GM23338 (cell line): ENCODE data around the gene GRIK2. TPM values are rescaled to one million over a fixed set of nuclear protein-coding genes. Genes with fewer than 3 reads are reported as not detected.

Experiments used
- ATAC-seq: fragments of 200-7000 bp; cut with Tn5 transposase; 3 replicates; pipeline ENCODE4 v1.9.1; 2020
- DNase-seq: peaks from one replicate; pipeline ENCODE4 v3.0.0-alpha.2; 2015; ENCODE audit warnings: low spot score
- H2AFZ ChIP-seq: fragments of 200-600 bp; sonication (generic); 2 replicates; pipeline ENCODE4 v1.8.0; 2016; ENCODE audit warnings: antibody characterized with exemption, mild to moderate bottlenecking, moderate library complexity
- H3F3A ChIP-seq: fragments of 200-600 bp; sonication (generic); replicated peaks from 2 replicates; pipeline ENCODE4 v1.8.0; 2017; ENCODE audit warnings: antibody characterized with exemption, mixed run types, low read depth
- H3K27ac ChIP-seq: fragments of 200-600 bp; sonication (generic); 2 replicates; pipeline ENCODE4 v1.6.1; 2016; ENCODE audit warnings: low read depth
- H3K27me3 ChIP-seq: fragments of 200-600 bp; sonication (generic); 2 replicates; pipeline ENCODE4 v1.8.0; 2016; ENCODE audit warnings: mild to moderate bottlenecking, mixed run types, moderate library complexity; ENCODE audit not compliant: insufficient read depth
- H3K36me3 ChIP-seq: fragments of 200-600 bp; sonication (generic); 2 replicates; pipeline ENCODE4 v1.8.0; 2016; ENCODE audit warnings: mild to moderate bottlenecking; ENCODE audit not compliant: insufficient read depth
- H3K4me1 ChIP-seq: fragments of 200-600 bp; sonication (generic); 2 replicates; pipeline ENCODE4 v1.8.0; 2016; ENCODE audit warnings: mild to moderate bottlenecking, moderate library complexity; ENCODE audit not compliant: insufficient read depth
- H3K4me2 ChIP-seq: fragments of 200-600 bp; sonication (generic); 2 replicates; pipeline ENCODE4 v1.7.1; 2017; ENCODE audit warnings: mixed run types
- H3K4me3 ChIP-seq: fragments of 200-600 bp; sonication (generic); 2 replicates; pipeline ENCODE4 v1.6.1; 2016; ENCODE audit warnings: mixed run types
- H3K79me2 ChIP-seq: fragments of 200-600 bp; sonication (generic); replicated peaks from 2 replicates; pipeline ENCODE4 v1.8.0; 2017; ENCODE audit warnings: mild to moderate bottlenecking; ENCODE audit not compliant: insufficient read depth
- H3K9me2 ChIP-seq: fragments of 200-600 bp; sonication (generic); 2 replicates; pipeline ENCODE4 v1.8.0; 2017; ENCODE audit not compliant: insufficient read depth
- H4K20me1 ChIP-seq: fragments of 200-600 bp; sonication (generic); replicated peaks from 2 replicates; pipeline ENCODE4 v1.8.0; 2017; ENCODE audit warnings: mild to moderate bottlenecking; ENCODE audit not compliant: insufficient read depth
- H3K27ac Mint-ChIP-seq: 2 replicates; pipeline ENCODE4 v1.8.0; 2020; ENCODE audit warnings: inconsistent platforms, mild to moderate bottlenecking, moderate library complexity, mixed read lengths
- H3K27me3 Mint-ChIP-seq: 3 replicates; pipeline ENCODE4 v1.8.0; 2022; ENCODE audit warnings: low read depth, mild to moderate bottlenecking, moderate library complexity, mixed read lengths, inconsistent platforms; ENCODE audit not compliant: insufficient read depth, poor library complexity
- H3K36me3 Mint-ChIP-seq: 3 replicates; pipeline ENCODE4 v1.8.0; 2021; ENCODE audit warnings: low read depth, mild to moderate bottlenecking, inconsistent platforms, moderate library complexity, mixed read lengths
- H3K4me1 Mint-ChIP-seq: 3 replicates; pipeline ENCODE4 v1.8.0; 2020; ENCODE audit warnings: mild to moderate bottlenecking, inconsistent platforms, mixed read lengths
- H3K4me3 Mint-ChIP-seq: 3 replicates; pipeline ENCODE4 v1.8.0; 2021; ENCODE audit warnings: moderate library complexity, mild to moderate bottlenecking, inconsistent platforms, mixed read lengths
- H3K9me3 Mint-ChIP-seq: 3 replicates; pipeline ENCODE4 v1.8.0; 2020; ENCODE audit warnings: moderate library complexity, mild to moderate bottlenecking, inconsistent platforms, mixed read lengths
- EZH2 ChIP-seq: fragments of 200-600 bp; sonication (generic); IDR thresholded peaks from one replicate; pipeline ENCODE4 v1.8.0; 2017; ENCODE audit warnings: antibody characterized with exemption, mild to moderate bottlenecking, low read depth; ENCODE audit not compliant: unreplicated experiment
- EZH2phosphoT487 ChIP-seq: fragments of 200-600 bp; sonication (generic); IDR thresholded peaks from one replicate; pipeline ENCODE4 v1.8.1; 2018; ENCODE audit warnings: antibody characterized with exemption; ENCODE audit not compliant: unreplicated experiment
- JUNB ChIP-seq: IDR thresholded peaks from one replicate; pipeline ENCODE4 v1.6.1; 2016; ENCODE audit warnings: antibody characterized with exemption; ENCODE audit not compliant: unreplicated experiment
- NANOG ChIP-seq: IDR thresholded peaks from 2 replicates; pipeline ENCODE4 v1.6.1; 2016; ENCODE audit warnings: antibody characterized with exemption, borderline replicate concordance
- POLR2AphosphoS5 ChIP-seq: IDR thresholded peaks from 2 replicates; pipeline ENCODE4 v1.6.1; 2016; ENCODE audit warnings: antibody characterized with exemption, low read depth
- ZNF114 ChIP-seq: fragments of 250-450 bp; sonication (Bioruptor Pico); IDR thresholded peaks from 2 replicates; pipeline ENCODE4 v1.5.0; 2020; ENCODE audit warnings: mild to moderate bottlenecking, moderate library complexity
- ZNF331 ChIP-seq: fragments of 250-450 bp; sonication (Bioruptor Pico); IDR thresholded peaks from 2 replicates; pipeline ENCODE4 v1.5.0; 2020; ENCODE audit warnings: low read depth, mild to moderate bottlenecking, moderate library complexity
- polyA plus RNA-seq: library from polyadenylated mRNA; unstranded; fragments of >200 nt; fragmentation: Nextera tagmentation; extraction: Ambion mirVana; gene quantifications from 2 replicates; pipeline ENCODE4 v1.2.1, GENCODE V29; 2016
- total RNA-seq: library from RNA; depleted of rRNA; stranded (reverse); fragments of >200 nt; shearing (Covaris generic); gene quantifications from 2 replicates; pipeline ENCODE4 v1.2.3, GENCODE V29; 2014
- TF ChIP-seq, protein P1 (sequence below): IDR thresholded peaks from one replicate; pipeline ENCODE4 v1.6.1; 2018; ENCODE audit warnings: antibody characterized with exemption; ENCODE audit not compliant: unreplicated experiment
- TF ChIP-seq, protein P2 (sequence below): IDR thresholded peaks from 2 replicates; pipeline ENCODE4 v1.6.1; 2016; ENCODE audit warnings: antibody characterized with exemption

Gene GRIK2
- total and polyA plus RNA-seq, 2 experiments from 2014 or later: 0.73 to 3.0 TPM

GRCh38 chr6:101429845-101430244 lies 36.3 kb downstream of the GRIK2 start:
- H3K27ac Mint-ChIP-seq: no peak overlapping the region
- ATAC-seq: no peak

DNA sequence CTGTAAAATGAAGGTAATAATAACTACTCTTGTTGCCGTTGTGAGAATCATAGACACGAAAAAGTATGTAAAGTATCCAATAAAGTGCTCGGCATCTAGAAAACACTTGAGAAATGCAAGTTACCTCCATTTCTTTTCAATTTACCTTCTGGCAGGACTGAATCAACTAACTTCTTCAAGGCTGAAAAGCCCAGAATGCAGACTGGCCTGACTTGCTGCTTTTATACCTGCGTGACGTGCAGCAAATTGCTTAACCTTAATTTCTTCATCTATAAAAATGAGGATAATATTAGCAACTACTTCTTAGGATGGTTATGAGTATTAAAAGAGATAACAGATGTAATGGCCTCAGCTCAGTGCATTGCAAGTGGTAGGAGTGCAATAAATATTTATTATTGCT lies 39.6 kb downstream of the GRIK2 start:
- Histone ChIP-seq H3F3A (no peaks in the 10 kb centered on the region), H3K4me3 (no peak overlapping the region), H3K4me2 (no peak overlapping the region), H3K9me2 (peaks cover 13% of the 10 kb centered on the region), H3K27me3 (no peaks in the 10 kb centered on the region), H4K20me1 (no peaks in the 10 kb centered on the region), H3K4me1 (peaks cover 6% of the 10 kb centered on the region; the same call in 1 of the 2 replicates), H3K36me3 (no peaks in the 10 kb centered on the region), H3K27ac (no peak overlapping the region), H2AFZ (no peak overlapping the region), H3K79me2 (no peaks in the 10 kb centered on the region)
- H3K27ac Mint-ChIP-seq: no peak overlapping the region
- no peak for ATAC-seq
- peaks cover 3% of the 10 kb centered on the region; the same call in 1 of the 3 replicates for H3K36me3 Mint-ChIP-seq
- no peaks in the 10 kb centered on the region for H3K27me3 Mint-ChIP-seq
- DNase-seq: no peak
- H3K4me1 Mint-ChIP-seq: peaks cover 12% of the 10 kb centered on the region
- H3K4me3 Mint-ChIP-seq: no peak overlapping the region
- no peaks in the 10 kb centered on the region for H3K9me3 Mint-ChIP-seq
- TF ChIP-seq EZH2phosphoT487 (no peak), EZH2 (no peak), NANOG (no peak), ZNF114 (no peak)
- TF ChIP-seq, protein P1, sequence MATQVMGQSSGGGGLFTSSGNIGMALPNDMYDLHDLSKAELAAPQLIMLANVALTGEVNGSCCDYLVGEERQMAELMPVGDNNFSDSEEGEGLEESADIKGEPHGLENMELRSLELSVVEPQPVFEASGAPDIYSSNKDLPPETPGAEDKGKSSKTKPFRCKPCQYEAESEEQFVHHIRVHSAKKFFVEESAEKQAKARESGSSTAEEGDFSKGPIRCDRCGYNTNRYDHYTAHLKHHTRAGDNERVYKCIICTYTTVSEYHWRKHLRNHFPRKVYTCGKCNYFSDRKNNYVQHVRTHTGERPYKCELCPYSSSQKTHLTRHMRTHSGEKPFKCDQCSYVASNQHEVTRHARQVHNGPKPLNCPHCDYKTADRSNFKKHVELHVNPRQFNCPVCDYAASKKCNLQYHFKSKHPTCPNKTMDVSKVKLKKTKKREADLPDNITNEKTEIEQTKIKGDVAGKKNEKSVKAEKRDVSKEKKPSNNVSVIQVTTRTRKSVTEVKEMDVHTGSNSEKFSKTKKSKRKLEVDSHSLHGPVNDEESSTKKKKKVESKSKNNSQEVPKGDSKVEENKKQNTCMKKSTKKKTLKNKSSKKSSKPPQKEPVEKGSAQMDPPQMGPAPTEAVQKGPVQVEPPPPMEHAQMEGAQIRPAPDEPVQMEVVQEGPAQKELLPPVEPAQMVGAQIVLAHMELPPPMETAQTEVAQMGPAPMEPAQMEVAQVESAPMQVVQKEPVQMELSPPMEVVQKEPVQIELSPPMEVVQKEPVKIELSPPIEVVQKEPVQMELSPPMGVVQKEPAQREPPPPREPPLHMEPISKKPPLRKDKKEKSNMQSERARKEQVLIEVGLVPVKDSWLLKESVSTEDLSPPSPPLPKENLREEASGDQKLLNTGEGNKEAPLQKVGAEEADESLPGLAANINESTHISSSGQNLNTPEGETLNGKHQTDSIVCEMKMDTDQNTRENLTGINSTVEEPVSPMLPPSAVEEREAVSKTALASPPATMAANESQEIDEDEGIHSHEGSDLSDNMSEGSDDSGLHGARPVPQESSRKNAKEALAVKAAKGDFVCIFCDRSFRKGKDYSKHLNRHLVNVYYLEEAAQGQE: no peak
- TF ChIP-seq, protein P2, sequence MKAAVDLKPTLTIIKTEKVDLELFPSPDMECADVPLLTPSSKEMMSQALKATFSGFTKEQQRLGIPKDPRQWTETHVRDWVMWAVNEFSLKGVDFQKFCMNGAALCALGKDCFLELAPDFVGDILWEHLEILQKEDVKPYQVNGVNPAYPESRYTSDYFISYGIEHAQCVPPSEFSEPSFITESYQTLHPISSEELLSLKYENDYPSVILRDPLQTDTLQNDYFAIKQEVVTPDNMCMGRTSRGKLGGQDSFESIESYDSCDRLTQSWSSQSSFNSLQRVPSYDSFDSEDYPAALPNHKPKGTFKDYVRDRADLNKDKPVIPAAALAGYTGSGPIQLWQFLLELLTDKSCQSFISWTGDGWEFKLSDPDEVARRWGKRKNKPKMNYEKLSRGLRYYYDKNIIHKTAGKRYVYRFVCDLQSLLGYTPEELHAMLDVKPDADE: no peak

More at GRCh38 chr6:101429845-101430244, 36.3 kb downstream of the GRIK2 start:
- H3K36me3 Mint-ChIP-seq: peaks cover 3% of the 10 kb centered on the region; the same call in 1 of the 3 replicates
- no peak overlapping the region for H3K4me3 ChIP-seq
- peaks cover 9% of the 10 kb centered on the region for H3K9me2 ChIP-seq
- H3K4me2 ChIP-seq: no peak overlapping the region
- H3K27me3 Mint-ChIP-seq: no peaks in the 10 kb centered on the region
- no peak overlapping the region for H3K27ac ChIP-seq
- no peaks in the 10 kb centered on the region for H4K20me1 ChIP-seq
- no peaks in the 10 kb centered on the region; the same call in 2 of the 3 replicates for H3K9me3 Mint-ChIP-seq
- peaks cover 6% of the 10 kb centered on the region; the same call in 1 of the 2 replicates for H3K4me1 ChIP-seq
- no peaks in the 10 kb centered on the region for H3K27me3 ChIP-seq
- H2AFZ ChIP-seq: 0 out of 2 replicates have a peak overlapping the region, but pooled peaks have one; percentile 38
- H3K4me3 Mint-ChIP-seq: no peak overlapping the region
- no peaks in the 10 kb centered on the region for H3F3A ChIP-seq
- no peaks in the 10 kb centered on the region for H3K36me3 ChIP-seq
- TF ChIP-seq, protein P2: no peak
- TF ChIP-seq, protein P1: no peak
- no peak for TF ChIP-seq JUNB
- TF ChIP-seq POLR2AphosphoS5: no peak
- TF ChIP-seq EZH2phosphoT487: no peak
- TF ChIP-seq ZNF331 (CRISPR knock-in tag): no peak
- H3K4me1 Mint-ChIP-seq: peaks cover 15% of the 10 kb centered on the region; the same call in 2 of the 3 replicates
- H3K79me2 ChIP-seq: no peaks in the 10 kb centered on the region
- DNase-seq: no peak
